Stimulated activated CD4-positive, alpha-beta T cell treated with anti-CD3 and anti-CD28 coated beads, Interleukin-1b, Interleukin-23, amount 100 ng/mL, for 48 hours (primary cell): Measurements from ENCODE around the gene GLRB.
A peak's percentile ranks its signal among the peaks of the same experiment; 100 is the strongest.
"Not testable (repeated sequence)": the region's sequence is repeated elsewhere in the genome, so short reads cannot be mapped to it uniquely, and the experiment has no call there.

ENCODE experiments used
- DNase-seq: peaks from one replicate; pipeline ENCODE4 v3.0.0-alpha.2; 2020

GLRB gene

GRCh38 chr4:157141976-157142375, 66.0 kb downstream of the GLRB start:
- DNase-seq, result no peak

GRCh38 chr4:157143369-157143768, 67.4 kb downstream of the GLRB start:
- no peak for DNase-seq

GRCh38 chr4:157151711-157152110, 75.8 kb downstream of the GLRB start:
- no peak for DNase-seq

- DNase-seq, result no peak
These were observed 90.1 kb downstream of the GLRB start for GRCh38 chr4:157165935-157166610.

- no peak for DNase-seq
These were observed 94.4 kb downstream of the GLRB start for GRCh38 chr4:157170321-157170720.

- no peak for DNase-seq
These were observed 96.1 kb downstream of the GLRB start for GRCh38 chr4:157172011-157172410.

GRCh38 chr4:157180268-157180667, 104.3 kb downstream of the GLRB start:
- DNase-seq, result not testable (repeated sequence)

- no peak for DNase-seq
These were observed 108.3 kb downstream of the GLRB start for GRCh38 chr4:157184300-157184699.

- DNase-seq, result no peak
These were observed 109.4 kb downstream of the GLRB start for GRCh38 chr4:157185363-157185762.

- DNase-seq, result no peak
These were observed 119.4 kb downstream of the GLRB start for GRCh38 chr4:157195374-157195773.

- no peak for DNase-seq
These were observed 120.1 kb downstream of the GLRB start for GRCh38 chr4:157196046-157196445.

GRCh38 chr4:157204634-157205244, 128.8 kb downstream of the GLRB start:
- no peak for DNase-seq

GRCh38 chr4:157217708-157218107, 141.8 kb downstream of the GLRB start:
- DNase-seq, result no peak

- DNase-seq, result no peak
These were observed 143.9 kb downstream of the GLRB start for GRCh38 chr4:157219711-157220370.

- DNase-seq, result peak; percentile 8
These were observed 144.5 kb downstream of the GLRB start, which contains the start of gene GRIA2 for GRCh38 chr4:157220371-157220881. GRIA2 (plus strand) TSS chr4:157220728; CDS start chr4:157221043, 315 bp downstream.

- DNase-seq, result no peak
These were observed 145.5 kb downstream of the GLRB start for GRCh38 chr4:157221426-157221894.
